Immature natural killer cell (primary cell): ENCODE measurements around the gene ARHGAP32. TPM values are rescaled to one million over a fixed set of nuclear protein-coding genes. Genes with fewer than 3 reads are reported as not detected.
"Not testable (repeated sequence)": the region's sequence is repeated elsewhere in the genome, so short reads cannot be mapped to it uniquely, and the experiment has no call there.

Experiments used
- DNase-seq, 3 donors: peaks; one replicate each; pipeline ENCODE4 v3.0.0; 2022; ENCODE audit warnings: mixed read lengths in 1 of 3
- H3K27ac Mint-ChIP-seq, 6 donors: one replicate each; pipeline ENCODE4 v1.8.0; 2020; ENCODE audit warnings: mixed read lengths in 6 of 6, mild to moderate bottlenecking in 5 of 6, inconsistent platforms in 4 of 6, moderate library complexity in 3 of 6
- H3K27me3 Mint-ChIP-seq, 3 donors: one replicate each; pipeline ENCODE4 v1.8.0; 2020 to 2021; ENCODE audit warnings: low read depth in 3 of 3, mild to moderate bottlenecking in 3 of 3, mixed read lengths in 3 of 3, moderate library complexity in 3 of 3, inconsistent platforms in 1 of 3
- H3K36me3 Mint-ChIP-seq, 3 donors: one replicate each; pipeline ENCODE4 v1.8.0; 2020; ENCODE audit warnings: mixed read lengths in 3 of 3, inconsistent platforms in 2 of 3, mild to moderate bottlenecking in 2 of 3
- H3K4me1 Mint-ChIP-seq, 2 donors: one replicate each; pipeline ENCODE4 v1.8.0; 2020; ENCODE audit warnings: inconsistent platforms in 2 of 2, mild to moderate bottlenecking in 2 of 2, mixed read lengths in 2 of 2, moderate library complexity in 1 of 2
- H3K4me3 Mint-ChIP-seq, 5 donors: one replicate each; pipeline ENCODE4 v1.8.0; 2020; ENCODE audit warnings: mild to moderate bottlenecking in 5 of 5, mixed read lengths in 5 of 5, inconsistent platforms in 3 of 5, moderate library complexity in 3 of 5
- H3K9me3 Mint-ChIP-seq, 6 donors: one replicate each; pipeline ENCODE4 v1.8.0; 2020; ENCODE audit warnings: mild to moderate bottlenecking in 6 of 6, mixed read lengths in 6 of 6, inconsistent platforms in 4 of 6, moderate library complexity in 3 of 6
- polyA plus RNA-seq, 3 donors: library from polyadenylated mRNA; unstranded; fragments of 300-500 nt; fragmentation: Illumina TruSeq; gene quantifications; one replicate each; pipeline ENCODE4 v1.2.3, GENCODE V29; 2021

Gene ARHGAP32
- polyA plus RNA-seq, 3 donors from 2014 or later = 0.23 to 1.8 (median 0.69) TPM

DNA sequence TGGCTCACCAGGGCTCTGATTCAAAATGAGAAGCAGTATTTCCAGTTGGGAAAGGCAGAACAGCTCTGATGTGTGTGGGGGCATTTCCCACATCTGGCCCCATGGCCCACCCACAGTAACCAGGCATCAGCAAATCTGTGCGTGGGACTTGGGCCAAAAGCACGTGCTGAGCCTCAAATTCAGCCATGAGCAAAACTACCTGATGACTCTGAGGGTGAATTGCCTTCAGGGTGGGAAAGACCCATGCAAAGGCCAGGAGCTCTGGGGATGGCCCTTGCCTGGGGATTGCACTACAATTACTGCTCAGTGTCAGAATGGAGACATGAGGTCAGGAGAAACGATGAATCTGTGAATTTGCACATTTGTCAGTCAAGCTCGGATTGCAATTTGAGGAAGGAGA is 270.3 kb downstream of the ARHGAP32 start:
- Mint-ChIP-seq H3K27me3 (peaks cover 14 to 29% (median 18%) of the 10 kb centered on the region in 3 donors), H3K4me3 (no peak overlapping the region), H3K36me3 (no peaks in the 10 kb centered on the region), H3K27ac (no peak overlapping the region), H3K9me3 (no peaks in the 10 kb centered on the region), H3K4me1 (peaks cover 25 to 28% of the 10 kb centered on the region in 2 donors)
- no peak for DNase-seq

DNA sequence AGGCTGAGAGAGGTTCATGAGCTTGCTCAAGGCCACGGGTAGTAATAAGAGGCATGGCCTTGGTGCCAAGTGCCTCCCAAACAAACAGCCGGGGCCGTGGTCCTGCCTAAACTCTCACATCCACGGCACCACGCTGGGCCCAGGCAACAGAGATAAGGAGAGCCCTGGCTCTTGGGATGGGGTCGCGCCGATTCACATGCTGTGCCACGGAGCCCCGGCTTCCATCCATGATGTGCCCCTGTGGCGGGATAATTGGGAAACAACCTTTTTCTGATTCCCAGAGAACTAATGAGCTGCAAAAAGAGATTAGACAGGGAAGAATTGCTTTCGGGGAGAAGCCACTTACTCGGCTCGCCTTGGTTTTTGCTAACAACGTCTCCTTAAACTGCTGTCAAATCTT is 271.5 kb downstream of the ARHGAP32 start:
- Mint-ChIP-seq H3K9me3 (no peaks in the 10 kb centered on the region), H3K27ac (no peak overlapping the region), H3K27me3 (peaks cover 16 to 34% (median 27%) of the 10 kb centered on the region in 3 donors), H3K4me3 (no peak overlapping the region), H3K4me1 (peaks cover 25 to 28% of the 10 kb centered on the region in 2 donors), H3K36me3 (peaks cover 0 to 4% (median 0%) of the 10 kb centered on the region in 3 donors)
- no peak for DNase-seq

DNA sequence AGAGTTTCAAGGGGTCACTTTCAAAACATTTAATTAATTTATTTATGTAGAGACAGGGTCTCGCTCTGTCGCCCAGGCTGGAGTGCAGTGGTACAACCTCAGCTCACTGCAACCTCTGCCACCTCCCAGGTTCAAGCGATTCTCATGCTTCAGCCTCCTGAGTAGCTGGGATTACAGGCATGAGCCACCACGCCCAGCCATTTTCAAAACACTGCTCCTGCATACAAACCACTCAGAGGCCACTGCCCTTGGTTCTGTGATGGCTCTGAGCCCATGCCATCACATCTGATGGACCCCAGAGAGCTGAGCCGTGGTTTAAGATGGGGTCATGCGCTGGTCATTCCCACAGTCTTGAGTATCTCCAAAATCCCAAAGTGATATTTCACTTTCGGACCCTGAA is 272.5 kb downstream of the ARHGAP32 start:
- H3K4me3 Mint-ChIP-seq, H3K27ac Mint-ChIP-seq, H3K36me3 Mint-ChIP-seq, H3K9me3 Mint-ChIP-seq, DNase-seq: not testable (repeated sequence)
- H3K4me1 Mint-ChIP-seq = peaks cover 25 to 28% of the 10 kb centered on the region in 2 donors
- peaks cover 14 to 38% (median 33%) of the 10 kb centered on the region in 3 donors for H3K27me3 Mint-ChIP-seq

DNA sequence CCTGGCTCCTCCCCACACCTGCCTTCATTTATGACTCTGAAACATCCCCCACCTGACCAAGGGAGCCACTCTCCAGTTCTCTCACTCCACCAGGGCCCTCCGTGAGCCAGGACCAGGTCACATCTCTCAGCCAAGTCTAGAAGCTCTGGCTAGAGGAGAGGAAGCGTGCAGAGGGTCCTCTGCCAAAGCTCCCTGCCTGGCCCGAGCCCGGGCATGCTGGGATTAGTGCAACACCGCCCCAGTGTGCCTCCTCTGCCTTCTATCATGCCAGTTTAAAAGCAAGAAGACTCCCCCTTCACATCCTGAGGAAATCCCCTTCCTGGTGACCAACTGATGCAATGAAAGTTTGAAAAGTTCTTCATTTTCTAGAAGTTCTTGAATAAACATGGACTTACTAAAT is 272.9 kb downstream of the ARHGAP32 start:
- Mint-ChIP-seq H3K4me3 (peak overlapping the region in 3 of 5 donors; percentile 23 to 30 (median 26)), H3K4me1 (peaks cover 25 to 28% of the 10 kb centered on the region in 2 donors)

DNA sequence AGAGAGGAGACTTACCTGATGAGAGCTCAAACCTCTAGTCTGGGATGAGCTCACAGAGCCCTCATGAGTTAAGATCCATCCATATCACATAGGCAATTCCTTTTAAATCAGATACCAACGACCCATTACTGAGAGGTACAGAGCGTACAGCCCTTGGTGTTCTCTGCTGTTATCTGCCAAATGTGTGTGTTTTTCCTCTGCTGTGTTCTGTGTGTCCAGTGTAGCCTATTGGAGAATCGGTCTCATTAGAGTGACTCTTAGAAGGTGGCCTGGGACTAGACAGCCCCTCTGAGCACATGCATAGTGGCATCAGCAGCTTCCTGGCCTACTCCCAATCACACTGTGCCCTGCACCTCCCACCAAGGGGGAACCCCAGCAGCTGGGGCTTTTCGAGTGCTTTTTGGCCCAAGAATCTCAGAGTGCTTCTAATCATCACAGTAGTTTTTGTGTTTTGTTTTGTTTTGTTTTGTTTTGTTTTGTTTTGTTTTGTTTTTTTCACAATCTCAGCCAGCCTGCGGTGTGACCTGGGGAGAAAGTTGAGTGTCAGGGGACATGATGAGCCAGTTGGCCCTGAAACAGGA is 274.9 kb downstream of the ARHGAP32 start:
- peak overlapping the region in 4 of 6 donors; percentile 73 to 82 (median 78) for H3K27ac Mint-ChIP-seq
- H3K9me3 Mint-ChIP-seq = no peaks in the 10 kb centered on the region
- H3K27me3 Mint-ChIP-seq = peaks cover 14 to 39% (median 33%) of the 10 kb centered on the region in 3 donors
- peaks cover 25 to 28% of the 10 kb centered on the region in 2 donors for H3K4me1 Mint-ChIP-seq
- H3K36me3 Mint-ChIP-seq = peaks cover 0 to 8% (median 0%) of the 10 kb centered on the region in 3 donors
- peak in 2 of 3 donors; percentile 17 to 27 for DNase-seq
- H3K4me3 Mint-ChIP-seq = peak overlapping the region; percentile 16 to 84 (median 78)

More for the DNA sequence above, 272.9 kb downstream of the ARHGAP32 start:
- H3K27me3 Mint-ChIP-seq = peaks cover 14 to 39% (median 33%) of the 10 kb centered on the region in 3 donors
- H3K9me3 Mint-ChIP-seq = no peaks in the 10 kb centered on the region
- no peak for DNase-seq
- H3K27ac Mint-ChIP-seq = no peak overlapping the region
- peaks cover 0 to 8% (median 0%) of the 10 kb centered on the region in 3 donors for H3K36me3 Mint-ChIP-seq

DNA sequence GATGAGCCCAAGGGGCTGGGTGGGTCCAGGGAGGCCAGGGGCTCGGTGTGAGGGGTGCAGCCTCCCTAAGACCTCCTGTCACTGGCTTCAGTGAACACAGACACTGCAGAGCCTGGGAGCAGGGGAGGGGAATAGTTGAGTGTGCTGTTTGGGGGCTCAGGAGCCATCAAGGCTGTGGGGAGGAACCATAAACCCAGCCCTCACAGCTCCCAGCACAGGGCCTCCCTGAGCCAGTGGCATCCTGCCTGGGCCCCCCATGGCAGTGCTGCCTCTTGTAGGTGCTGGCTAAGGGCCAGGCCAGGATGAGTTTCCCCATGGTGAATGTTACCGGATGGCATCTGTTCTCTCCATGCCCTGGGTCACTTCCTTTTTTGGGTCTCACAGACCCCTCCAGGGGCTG is 275.4 kb downstream of the ARHGAP32 start:
- Mint-ChIP-seq H3K9me3 (no peaks in the 10 kb centered on the region), H3K36me3 (peaks cover 0 to 8% (median 0%) of the 10 kb centered on the region in 3 donors), H3K27ac (peak overlapping the region in 1 of 6 donors; percentile 82), H3K4me3 (peak overlapping the region in 1 of 5 donors; percentile 84), H3K4me1 (peaks cover 25 to 28% of the 10 kb centered on the region in 2 donors), H3K27me3 (peaks cover 14 to 36% (median 34%) of the 10 kb centered on the region in 3 donors)
- DNase-seq = no peak

DNA sequence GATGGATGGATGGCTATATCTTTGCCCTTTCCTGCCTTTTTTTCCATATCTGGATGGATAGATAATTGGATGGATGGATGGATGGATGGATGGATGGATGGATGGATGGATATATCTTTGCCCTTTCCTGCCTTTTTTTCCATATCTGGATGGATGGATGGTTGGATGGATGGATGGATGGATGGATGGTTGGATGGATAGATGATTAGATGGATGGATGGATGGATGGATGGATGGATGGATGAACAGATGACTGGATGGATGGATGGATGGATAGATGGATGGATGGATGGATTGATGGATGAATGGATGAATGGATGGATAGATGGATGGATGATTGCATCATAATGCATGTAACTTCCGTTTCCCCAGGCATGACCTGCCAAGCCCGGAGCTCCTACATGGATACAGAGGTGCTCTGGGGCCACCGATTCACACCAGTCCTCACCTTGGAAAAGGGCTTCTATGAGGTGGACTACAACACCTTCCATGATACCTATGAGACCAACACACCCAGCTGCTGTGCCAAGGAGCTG is 276.0 kb downstream of the ARHGAP32 start:
- DNase-seq = no peak
- Mint-ChIP-seq H3K36me3 (peaks cover 0 to 8% (median 0%) of the 10 kb centered on the region in 3 donors), H3K27me3 (peaks cover 14 to 36% (median 33%) of the 10 kb centered on the region in 3 donors), H3K9me3 (no peaks in the 10 kb centered on the region), H3K4me3 (peak overlapping the region in 1 of 5 donors; percentile 34), H3K4me1 (peaks cover 25 to 28% of the 10 kb centered on the region in 2 donors), H3K27ac (peak overlapping the region in 1 of 6 donors; percentile 41)

DNA sequence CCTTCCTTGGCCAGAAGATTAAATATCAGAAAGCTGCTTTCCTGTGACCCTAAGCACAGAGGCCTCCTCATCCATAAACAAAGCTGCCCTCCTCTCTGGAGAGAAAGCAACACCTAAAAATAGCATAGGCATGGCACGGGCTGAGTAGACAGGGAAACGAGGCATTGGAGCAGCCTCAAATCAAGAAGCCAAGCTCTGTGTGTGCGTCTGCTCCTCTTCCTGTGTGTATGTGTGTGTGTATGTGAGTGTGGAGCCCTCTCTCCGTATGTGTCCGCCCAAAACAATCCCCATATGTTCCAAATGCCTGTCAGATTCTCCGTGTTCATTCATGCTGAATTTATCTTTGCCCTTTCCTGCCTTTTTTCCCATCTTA is 277.0 kb downstream of the ARHGAP32 start:
- peaks cover 10 to 36% (median 31%) of the 10 kb centered on the region in 3 donors for H3K27me3 Mint-ChIP-seq
- no peak for DNase-seq
- no peak overlapping the region for H3K27ac Mint-ChIP-seq
- no peaks in the 10 kb centered on the region for H3K9me3 Mint-ChIP-seq
- peaks cover 0 to 8% (median 0%) of the 10 kb centered on the region in 3 donors for H3K36me3 Mint-ChIP-seq
- peaks cover 25 to 28% of the 10 kb centered on the region in 2 donors for H3K4me1 Mint-ChIP-seq
- no peak overlapping the region for H3K4me3 Mint-ChIP-seq

Other genes with a start within 250 kb of the ARHGAP32 start
- gene TP53AIP1, start 249.5 kb downstream of the ARHGAP32 start, polyA plus RNA-seq = not detected
- gene BARX2, start 183.5 kb upstream of the ARHGAP32 start, polyA plus RNA-seq = not detected